T47D (cell line): ENCODE results near the gene FAM187B.

Experiments used
- DNase-seq, 2 experiments: peaks; one replicate each; pipeline versions ENCODE4 v3.0.0 to v3.0.0-alpha.2; 2011 to 2012; ENCODE audit warnings: low read depth in 1 of 2, low spot score in 1 of 2
- JUND ChIP-seq: IDR thresholded peaks from 2 replicates; pipeline ENCODE4 v1.6.1; 2012; ENCODE audit warnings: low read depth
- in situ Hi-C: cut with HindIII; loops from 2 replicates; pipeline ENCODE4 v1.10.0; 2016; ENCODE audit warnings: low sequenced_read_pairs, low pct_unique_long_range_greater_than_20kb

The FAM187B gene

DNA sequence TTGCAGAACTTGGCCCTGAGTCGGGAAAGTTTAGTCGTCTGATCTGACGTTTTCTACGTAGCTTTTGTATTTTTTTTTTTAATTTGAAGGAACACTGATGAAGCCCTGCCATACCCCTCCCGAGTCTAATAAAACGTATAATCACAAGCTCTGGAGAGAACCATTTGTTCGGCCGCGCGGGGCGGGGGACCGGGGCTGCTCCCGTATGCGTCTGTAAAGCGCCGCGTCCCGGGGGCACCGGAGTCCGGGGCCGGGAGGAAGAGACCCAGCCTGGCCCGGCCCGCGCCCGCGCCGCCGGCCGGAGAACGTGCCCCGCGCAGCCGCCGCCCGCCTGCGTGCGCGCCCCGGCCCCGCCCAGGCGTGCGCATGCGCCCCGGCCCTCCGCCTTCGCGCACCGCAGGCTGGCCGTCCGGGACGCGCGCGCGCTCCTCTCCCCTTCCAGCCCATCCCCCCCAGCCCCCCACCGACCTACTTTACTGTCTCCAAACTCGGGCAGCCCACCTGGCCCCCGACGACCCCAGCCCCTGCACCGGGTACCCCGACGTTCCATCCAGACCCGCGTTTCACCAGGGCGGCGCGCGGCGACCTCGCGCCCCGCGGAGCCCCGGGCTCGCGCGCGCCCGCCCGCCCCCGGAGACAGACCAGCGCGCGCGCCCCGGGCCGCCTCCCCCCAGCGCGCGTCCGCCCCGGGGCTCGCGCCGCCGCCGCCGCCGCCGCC, 39.4 kb upstream of the FAM187B start:
- in situ Hi-C loops: no loop called here
- peak; percentile 77 to 91 for DNase-seq
- no peak for TF ChIP-seq JUND

DNA sequence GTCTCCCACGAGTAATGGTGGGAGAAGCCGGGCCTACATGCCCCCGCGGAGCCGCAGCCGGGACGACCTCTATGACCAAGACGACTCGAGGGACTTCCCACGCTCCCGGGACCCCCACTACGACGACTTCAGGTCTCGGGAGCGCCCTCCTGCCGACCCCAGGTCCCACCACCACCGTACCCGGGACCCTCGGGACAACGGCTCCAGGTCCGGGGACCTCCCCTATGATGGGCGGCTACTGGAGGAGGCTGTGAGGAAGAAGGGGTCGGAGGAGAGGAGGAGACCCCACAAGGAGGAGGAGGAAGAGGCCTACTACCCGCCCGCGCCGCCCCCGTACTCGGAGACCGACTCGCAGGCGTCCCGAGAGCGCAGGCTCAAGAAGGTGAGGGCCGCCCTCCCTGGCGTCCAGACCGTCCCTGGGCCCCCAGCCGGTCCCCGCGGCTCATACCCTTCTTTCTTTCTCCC, 38.8 kb upstream of the FAM187B start:
- no peak for DNase-seq
- TF ChIP-seq JUND: no peak

DNA sequence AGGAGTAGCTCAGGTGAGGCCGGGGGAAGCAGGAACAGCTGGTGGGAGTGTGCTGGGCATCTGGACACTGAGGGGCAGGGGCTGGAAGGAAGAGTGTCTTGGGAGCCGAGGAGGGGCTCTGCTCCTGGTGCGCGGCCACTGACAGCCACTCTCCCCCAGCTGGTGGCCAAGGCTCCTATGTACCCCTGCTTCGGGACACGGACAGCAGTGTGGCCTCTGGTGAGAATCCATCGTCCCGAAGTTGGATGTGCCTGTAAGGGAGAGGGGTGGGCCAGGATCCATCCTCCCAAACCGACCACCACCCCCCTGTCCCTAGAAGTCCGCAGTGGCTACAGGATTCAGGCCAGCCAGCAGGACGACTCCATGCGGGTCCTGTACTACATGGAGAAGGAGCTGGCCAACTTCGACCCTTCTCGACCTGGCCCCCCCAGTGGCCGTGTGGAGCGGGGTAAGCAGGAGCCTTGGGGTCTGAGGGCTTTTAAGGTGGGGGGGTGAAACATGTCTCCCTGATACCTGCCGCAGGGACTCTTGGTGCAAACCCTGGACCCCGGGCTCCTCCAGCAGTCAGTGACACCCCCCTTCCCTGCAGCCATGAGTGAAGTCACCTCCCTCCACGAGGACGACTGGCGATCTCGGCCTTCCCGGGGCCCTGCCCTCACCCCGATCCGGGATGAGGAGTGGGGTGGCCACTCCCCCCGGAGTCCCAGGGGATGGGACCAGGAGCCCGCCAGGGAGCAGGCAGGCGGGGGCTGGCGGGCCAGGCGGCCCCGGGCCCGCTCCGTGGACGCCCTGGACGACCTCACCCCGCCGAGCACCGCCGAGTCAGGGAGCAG, 38.2 kb upstream of the FAM187B start:
- DNase-seq: no peak
- in situ Hi-C loops: no loop called here
- TF ChIP-seq JUND: no peak

More for the DNA sequence above, 38.8 kb upstream of the FAM187B start:
- in situ Hi-C loops: no loop called here

DNA sequence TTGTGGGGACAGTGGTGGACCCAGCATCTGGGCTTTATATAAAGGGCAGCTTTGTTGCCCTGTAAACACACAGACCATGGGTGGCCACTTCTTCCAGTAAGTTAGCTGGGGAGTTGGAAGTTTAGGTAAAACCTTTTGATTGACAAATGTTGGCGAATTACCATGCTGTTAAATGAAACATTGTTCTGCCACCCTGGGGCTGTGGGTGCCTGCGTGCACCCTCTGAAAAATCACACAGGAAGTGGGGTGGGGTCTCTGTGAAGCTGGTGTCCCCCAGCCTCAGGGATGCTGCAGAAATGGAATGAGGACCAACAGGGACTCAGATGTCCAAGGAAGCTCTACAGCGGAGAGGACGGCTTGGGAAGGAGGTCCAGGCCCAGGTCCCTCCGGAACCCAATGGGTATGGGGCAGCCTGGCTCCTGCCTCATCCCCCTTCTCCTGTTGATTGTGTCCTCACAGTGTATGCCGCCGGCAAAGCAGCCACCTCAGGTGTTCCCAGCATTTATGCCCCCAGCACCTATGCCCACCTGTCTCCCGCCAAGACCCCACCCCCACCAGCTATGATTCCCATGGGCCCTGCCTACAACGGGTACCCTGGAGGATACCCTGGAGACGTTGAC, 37.5 kb upstream of the FAM187B start:
- TF ChIP-seq JUND: no peak
- in situ Hi-C loops: no loop called here
- no peak for DNase-seq

DNA sequence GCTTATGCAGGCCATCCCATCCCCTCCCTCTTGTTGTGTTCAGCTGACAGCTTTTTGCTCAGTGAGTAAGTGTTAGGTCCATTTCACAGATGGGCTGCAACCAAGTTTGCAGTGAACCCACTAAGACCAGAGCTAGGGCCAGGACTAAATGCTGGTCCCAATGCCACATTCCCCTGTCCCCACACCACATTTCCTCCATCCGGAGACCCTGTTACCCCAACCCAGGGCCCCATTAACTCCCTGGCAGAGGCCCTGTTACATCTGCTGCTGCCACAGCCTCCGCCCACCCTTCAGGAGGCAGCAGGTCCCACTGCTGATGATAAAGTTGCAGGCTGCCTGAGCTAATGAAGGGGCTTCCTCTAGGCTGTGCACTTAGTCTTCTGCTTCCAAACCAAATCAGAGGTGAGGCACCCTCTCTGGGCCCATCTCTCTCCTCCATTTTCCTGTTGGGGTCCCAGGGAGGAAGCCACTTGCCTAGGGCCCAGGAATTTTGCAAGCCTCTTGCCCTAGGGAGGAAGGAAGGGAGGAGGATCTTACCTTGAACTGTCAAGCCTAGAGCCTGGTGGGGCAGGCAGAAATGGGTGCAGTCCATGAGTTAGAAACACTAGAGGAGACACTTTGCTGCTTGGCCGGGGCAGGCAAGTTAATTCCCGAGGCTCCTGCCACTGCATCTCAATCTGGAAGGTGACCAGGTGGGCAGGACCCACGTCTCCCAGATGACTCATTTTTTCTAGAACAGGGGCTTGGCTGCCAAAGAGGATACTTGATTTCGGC, 36.8 kb upstream of the FAM187B start:
- no peak for DNase-seq
- no peak for TF ChIP-seq JUND
- in situ Hi-C loops: no loop called here

DNA sequence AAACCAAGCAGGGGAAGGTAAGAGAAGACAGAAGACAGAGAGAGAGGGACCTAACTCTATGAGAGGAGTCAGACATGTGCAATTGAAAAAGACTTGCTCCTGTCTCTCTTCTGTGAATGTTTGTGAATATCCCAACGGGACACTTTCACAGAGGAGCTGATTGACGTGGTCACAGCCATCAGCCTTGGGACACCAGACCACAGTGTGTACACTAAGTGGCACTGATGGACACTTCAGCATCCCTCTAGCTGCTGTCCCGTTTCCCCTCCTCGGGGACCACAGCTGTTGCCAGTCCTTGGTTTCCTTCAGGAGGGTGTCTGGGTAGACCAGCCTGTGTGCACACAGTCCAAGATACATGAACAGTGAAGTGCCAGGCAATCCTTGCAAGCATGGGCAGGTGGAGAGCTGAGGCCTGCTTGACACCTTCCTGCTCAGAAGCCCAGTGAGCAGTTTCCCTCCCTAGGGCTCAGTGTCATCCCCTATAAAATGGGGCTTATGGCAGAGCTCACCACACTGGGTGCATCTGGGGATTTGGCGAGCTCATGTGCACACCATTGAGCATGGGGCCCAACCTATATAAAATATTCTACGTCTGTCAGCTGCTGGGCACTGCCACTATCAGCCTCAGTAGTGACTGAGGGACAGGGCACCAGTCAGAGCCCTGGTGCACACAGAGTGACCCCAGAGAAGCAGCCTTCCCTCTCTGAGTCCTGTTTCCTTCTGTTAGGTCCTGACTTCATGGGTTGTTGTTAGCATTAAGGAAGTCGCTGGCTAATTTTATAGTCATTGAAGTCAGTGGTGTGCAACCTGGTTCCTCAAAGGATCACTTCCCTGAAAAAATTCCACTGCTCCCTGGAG, 36.0 kb upstream of the FAM187B start:
- no peak for TF ChIP-seq JUND
- in situ Hi-C loops: no loop called here
- DNase-seq: no peak

DNA sequence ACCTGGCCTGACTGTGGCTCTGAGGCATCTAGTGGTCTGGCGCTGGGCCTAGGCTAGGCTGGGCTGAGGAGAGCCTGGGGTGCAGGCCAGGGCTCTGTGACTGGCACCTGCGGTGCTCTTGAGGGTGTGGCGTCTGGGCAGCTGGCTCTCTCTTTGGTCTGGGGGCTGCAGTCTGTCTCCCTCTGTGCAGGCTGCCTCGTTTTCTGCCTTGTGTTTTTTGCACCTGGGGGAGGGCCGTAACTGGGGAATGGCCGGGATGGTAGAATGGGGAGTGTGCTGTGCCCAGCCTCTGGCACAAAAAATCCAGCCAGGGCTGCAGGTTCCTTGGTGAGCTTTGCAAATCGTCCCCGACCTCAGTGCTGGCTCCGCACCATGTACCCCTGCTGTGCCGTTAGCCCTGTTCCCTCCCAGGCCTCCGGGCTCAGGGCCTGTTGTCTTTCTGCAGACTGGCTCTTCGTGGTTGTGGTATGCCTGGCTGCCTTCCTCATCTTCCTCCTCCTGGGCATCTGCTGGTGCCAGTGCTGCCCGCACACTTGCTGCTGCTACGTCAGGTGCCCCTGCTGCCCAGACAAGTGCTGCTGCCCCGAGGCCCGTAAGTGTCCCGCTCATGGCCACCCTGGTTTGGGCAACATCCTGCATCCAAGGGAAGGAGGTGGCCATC, 33.7 kb upstream of the FAM187B start:
- TF ChIP-seq JUND: no peak
- in situ Hi-C loops: no loop called here
- no peak for DNase-seq

DNA sequence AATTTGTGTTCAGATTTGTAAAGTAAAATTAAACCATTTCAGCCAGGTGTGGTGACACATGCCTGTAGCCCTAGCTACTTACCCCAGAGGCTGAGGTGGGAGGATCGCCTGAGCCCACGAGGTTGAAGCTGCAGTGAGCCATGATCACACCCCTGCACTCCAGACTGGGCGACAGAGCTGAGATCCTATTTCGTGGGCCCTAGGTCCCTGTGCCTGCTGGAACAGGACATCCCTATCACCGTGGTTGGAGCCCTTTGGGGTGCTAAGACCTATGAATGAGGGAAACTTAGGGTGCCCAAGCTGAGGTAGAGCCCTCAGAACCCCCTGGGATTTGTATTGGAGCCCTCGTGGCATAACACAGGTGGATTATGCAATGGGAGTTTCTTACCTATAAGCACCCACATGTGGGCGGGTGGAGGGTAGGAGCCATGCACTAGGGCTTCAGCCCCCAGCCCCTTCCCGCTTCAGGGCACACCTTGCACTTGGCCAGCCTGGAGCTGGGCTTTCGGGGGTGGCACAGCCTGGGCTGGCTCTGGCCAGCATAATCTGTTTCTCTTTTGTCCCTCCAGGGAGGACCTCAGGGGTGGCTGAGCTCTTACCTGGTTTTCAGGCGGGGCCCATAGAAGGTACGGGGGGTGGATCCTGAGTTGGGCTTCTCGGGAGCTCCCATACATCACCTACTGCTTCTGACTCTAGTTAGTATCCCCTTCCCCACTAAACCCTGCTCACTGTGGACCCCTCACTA, 33.0 kb upstream of the FAM187B start:
- in situ Hi-C loops: no loop called here
- no peak for DNase-seq
- TF ChIP-seq JUND: no peak

DNA sequence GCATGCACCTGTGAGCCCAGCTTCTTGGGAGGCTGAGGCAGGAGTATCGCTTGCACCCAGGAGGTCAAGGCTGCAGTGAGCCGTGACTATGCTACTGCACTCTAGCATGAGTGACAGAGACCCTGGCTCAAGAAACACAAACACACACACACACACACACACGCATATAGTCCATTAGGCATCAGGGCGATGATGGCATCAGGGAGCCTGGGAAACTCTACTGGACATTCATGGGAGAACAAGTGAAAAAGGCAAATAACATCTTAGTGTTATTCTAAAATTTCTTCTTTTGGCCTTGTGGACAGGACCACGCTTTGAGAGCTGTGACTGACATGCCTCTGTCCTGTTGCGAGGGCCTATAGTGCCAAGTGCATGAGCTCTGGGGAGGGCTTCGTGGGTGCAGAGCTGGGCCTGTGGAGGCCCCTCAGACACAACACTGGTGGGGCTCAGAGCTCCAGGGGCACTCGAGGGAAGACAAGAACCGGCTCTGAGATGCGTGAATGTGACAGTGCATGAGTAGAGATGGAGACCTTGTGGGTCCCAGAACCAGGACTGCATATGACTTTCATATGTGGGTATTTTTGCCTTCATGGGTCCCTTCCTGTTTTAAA, 32.3 kb upstream of the FAM187B start:
- DNase-seq: no peak
- no peak for TF ChIP-seq JUND
- in situ Hi-C loops: no loop called here

DNA sequence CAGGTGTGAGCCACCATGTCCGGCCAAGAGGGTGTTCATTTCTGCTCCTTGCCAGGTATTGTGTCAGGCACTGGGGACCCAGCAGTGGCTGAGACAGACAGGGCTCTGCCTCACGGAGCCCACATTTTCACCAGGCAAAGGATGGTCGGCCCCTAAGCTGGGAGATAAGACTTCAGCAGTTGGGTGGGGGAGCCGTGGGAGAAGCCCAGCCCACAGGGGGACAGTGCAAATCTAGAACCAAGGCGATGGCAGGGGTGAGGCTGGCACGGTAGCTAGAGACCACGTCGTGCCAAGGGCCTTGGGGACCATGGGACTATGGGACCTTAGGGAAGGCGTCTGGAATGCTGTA, 28.5 kb upstream of the FAM187B start:
- TF ChIP-seq JUND: no peak
- in situ Hi-C loops: no loop called here
- DNase-seq: no peak
